ENCODE data around the gene NUDT8.

Gene NUDT8

GRCh38 chr11:67629386-67630227 is at the start of gene NUDT8:
Gene NUDT8 (minus strand): TSS chr11:67629937. CDS start chr11:67629911, 26 bp downstream.
- no peaks in the 10 kb centered on the region for H3K27me3 ChIP-seq (ENCODE audit: low read depth, low read length)
- peaks cover 6 to 8% of the 10 kb centered on the region in 2 donors for H3K4me1 ChIP-seq (ENCODE audit: control insufficient read depth in 1 of 2, insufficient read depth in 2 of 2, low read length in 2 of 2)
- no peaks in the 10 kb centered on the region for H3K36me3 ChIP-seq (ENCODE audit: control insufficient read depth in 1 of 2, insufficient read depth in 2 of 2, low read length in 2 of 2)
- no peaks in the 10 kb centered on the region for H3K9me3 ChIP-seq (ENCODE audit: control insufficient read depth in 1 of 2, low read length in 2 of 2)
- H3K27ac ChIP-seq (ENCODE audit: low read length) = peak within 1 kb of the TSS; percentile 76
- peak within 1 kb of the TSS; percentile 55 to 84 for H3K4me3 ChIP-seq (ENCODE audit: low read depth in 1 of 2, low read length in 2 of 2)

DNA sequence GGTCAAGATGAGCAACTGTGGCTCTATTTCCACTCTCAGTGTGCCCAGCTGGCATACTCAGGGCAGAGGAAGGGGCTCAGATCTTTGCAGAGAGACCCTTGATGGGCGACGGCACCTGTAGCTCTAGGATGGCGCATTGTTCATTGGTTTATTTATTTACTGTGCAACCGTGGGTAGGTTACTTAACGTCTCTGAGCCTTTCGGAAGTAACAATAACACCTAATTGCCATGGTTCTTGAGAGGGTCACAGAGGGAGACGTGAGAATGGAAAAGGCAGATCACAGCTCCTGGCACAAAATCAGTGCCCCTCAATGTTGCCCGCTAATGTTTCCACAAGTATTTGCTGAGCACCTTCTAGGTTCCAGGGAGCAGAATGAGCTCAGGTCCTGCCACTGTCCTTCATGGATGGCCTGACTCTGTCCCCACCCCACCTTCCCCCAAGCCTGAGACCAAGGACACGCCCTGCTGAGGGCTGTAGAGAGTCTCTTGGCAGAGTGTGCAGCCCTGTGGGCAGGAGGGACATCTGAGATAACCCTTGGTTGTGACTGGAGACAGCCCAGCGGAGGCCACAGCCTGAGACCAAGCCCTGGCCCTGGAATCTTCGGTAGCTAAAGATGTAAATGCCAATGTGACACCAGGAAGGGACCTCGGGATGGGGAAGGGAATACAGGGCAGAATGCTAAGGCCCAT is 45.5 kb upstream of the NUDT8 start:
- Histone ChIP-seq H3K4me3 (ENCODE audit: low read depth in 1 of 2, low read length in 2 of 2) (no peak overlapping the region), H3K4me1 (ENCODE audit: control insufficient read depth in 1 of 2, insufficient read depth in 2 of 2, low read length in 2 of 2) (no peaks in the 10 kb centered on the region), H3K9me3 (ENCODE audit: control insufficient read depth in 1 of 2, low read length in 2 of 2) (no peaks in the 10 kb centered on the region), H3K27ac (ENCODE audit: low read length) (no peak overlapping the region), H3K27me3 (ENCODE audit: low read depth, low read length) (peaks cover 4% of the 10 kb centered on the region), H3K36me3 (ENCODE audit: control insufficient read depth in 1 of 2, insufficient read depth in 2 of 2, low read length in 2 of 2) (no peaks in the 10 kb centered on the region)

- no peaks in the 10 kb centered on the region for H3K9me3 ChIP-seq (ENCODE audit: control insufficient read depth in 1 of 2, low read length in 2 of 2)
- H3K36me3 ChIP-seq (ENCODE audit: control insufficient read depth in 1 of 2, insufficient read depth in 2 of 2, low read length in 2 of 2) = no peaks in the 10 kb centered on the region
- H3K27ac ChIP-seq (ENCODE audit: low read length) = no peak within 1 kb of the TSS
- H3K4me3 ChIP-seq (ENCODE audit: low read depth in 1 of 2, low read length in 2 of 2) = no peak within 1 kb of the TSS
- H3K4me1 ChIP-seq (ENCODE audit: control insufficient read depth in 1 of 2, insufficient read depth in 2 of 2, low read length in 2 of 2) = no peaks in the 10 kb centered on the region
- peaks cover 4% of the 10 kb centered on the region for H3K27me3 ChIP-seq (ENCODE audit: low read depth, low read length)
Observed at GRCh38 chr11:67674442-67674871, 44.7 kb upstream of the NUDT8 start, which contains the start of gene ALDH3B2. Gene ALDH3B2 (minus strand): TSS chr11:67674623. CDS start chr11:67666935, 7,688 bp downstream.

DNA sequence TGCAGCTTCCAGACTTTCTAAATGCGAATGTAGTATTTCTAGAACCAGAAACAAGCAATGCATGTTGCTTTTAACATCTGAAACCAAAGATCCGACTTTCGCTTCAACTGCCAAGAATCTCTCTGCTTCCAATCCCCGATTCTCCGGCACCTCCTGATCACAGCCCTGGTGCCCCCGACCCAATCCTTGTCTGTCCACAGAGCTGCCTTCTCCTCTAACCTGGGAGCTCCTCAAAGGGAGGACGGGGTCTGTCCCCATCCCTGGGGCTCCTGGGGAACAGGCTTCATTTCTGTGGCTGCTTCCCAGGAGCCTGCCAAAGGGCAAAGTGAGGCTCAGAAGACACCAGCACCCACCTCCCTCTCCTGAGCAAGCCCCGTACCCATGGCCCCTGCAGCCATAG is 44.2 kb upstream of the NUDT8 start:
- no peaks in the 10 kb centered on the region for H3K9me3 ChIP-seq (ENCODE audit: control insufficient read depth in 1 of 2, low read length in 2 of 2)
- no peaks in the 10 kb centered on the region for H3K4me1 ChIP-seq (ENCODE audit: control insufficient read depth in 1 of 2, insufficient read depth in 2 of 2, low read length in 2 of 2)
- no peak overlapping the region for H3K4me3 ChIP-seq (ENCODE audit: low read depth in 1 of 2, low read length in 2 of 2)
- H3K27me3 ChIP-seq (ENCODE audit: low read depth, low read length) = peaks cover 4% of the 10 kb centered on the region
- no peak overlapping the region for H3K27ac ChIP-seq (ENCODE audit: low read length)
- no peaks in the 10 kb centered on the region for H3K36me3 ChIP-seq (ENCODE audit: control insufficient read depth in 1 of 2, insufficient read depth in 2 of 2, low read length in 2 of 2)

DNA sequence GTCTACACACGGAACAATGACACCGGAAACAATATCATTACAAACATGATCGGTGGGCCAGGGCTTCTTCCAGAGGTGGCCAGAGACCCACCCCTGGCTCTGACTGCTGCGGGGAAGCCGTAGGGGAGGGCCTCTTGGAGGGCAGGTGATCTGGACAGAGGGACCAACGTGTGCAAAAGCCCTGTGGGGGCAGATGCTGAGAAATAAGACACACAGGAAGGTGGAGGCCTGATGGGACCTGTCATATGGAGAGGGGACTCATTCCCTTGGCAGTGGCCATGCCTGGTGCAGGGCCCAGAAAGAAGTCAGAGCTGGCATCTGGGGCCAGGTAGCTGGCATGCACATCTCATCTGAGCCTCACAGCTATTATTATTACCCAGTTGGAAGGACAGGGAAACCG is 43.6 kb upstream of the NUDT8 start:
- no peak overlapping the region for H3K27ac ChIP-seq (ENCODE audit: low read length)
- H3K27me3 ChIP-seq (ENCODE audit: low read depth, low read length) = peaks cover 4% of the 10 kb centered on the region
- no peak overlapping the region for H3K4me3 ChIP-seq (ENCODE audit: low read depth in 1 of 2, low read length in 2 of 2)
- H3K9me3 ChIP-seq (ENCODE audit: control insufficient read depth in 1 of 2, low read length in 2 of 2) = no peaks in the 10 kb centered on the region
- no peaks in the 10 kb centered on the region for H3K36me3 ChIP-seq (ENCODE audit: control insufficient read depth in 1 of 2, insufficient read depth in 2 of 2, low read length in 2 of 2)
- H3K4me1 ChIP-seq (ENCODE audit: control insufficient read depth in 1 of 2, insufficient read depth in 2 of 2, low read length in 2 of 2) = no peaks in the 10 kb centered on the region

- no peaks in the 10 kb centered on the region for H3K9me3 ChIP-seq (ENCODE audit: control insufficient read depth in 1 of 2, low read length in 2 of 2)
- no peak overlapping the region for H3K4me3 ChIP-seq (ENCODE audit: low read depth in 1 of 2, low read length in 2 of 2)
- no peak overlapping the region for H3K27ac ChIP-seq (ENCODE audit: low read length)
- H3K4me1 ChIP-seq (ENCODE audit: control insufficient read depth in 1 of 2, insufficient read depth in 2 of 2, low read length in 2 of 2) = no peaks in the 10 kb centered on the region
- peaks cover 4% of the 10 kb centered on the region for H3K27me3 ChIP-seq (ENCODE audit: low read depth, low read length)
- no peaks in the 10 kb centered on the region for H3K36me3 ChIP-seq (ENCODE audit: control insufficient read depth in 1 of 2, insufficient read depth in 2 of 2, low read length in 2 of 2)
Observed at GRCh38 chr11:67671211-67671520, 41.4 kb upstream of the NUDT8 start.

- H3K27ac ChIP-seq (ENCODE audit: low read length) = no peak overlapping the region
- no peaks in the 10 kb centered on the region for H3K36me3 ChIP-seq (ENCODE audit: control insufficient read depth in 1 of 2, insufficient read depth in 2 of 2, low read length in 2 of 2)
- no peaks in the 10 kb centered on the region for H3K4me1 ChIP-seq (ENCODE audit: control insufficient read depth in 1 of 2, insufficient read depth in 2 of 2, low read length in 2 of 2)
- no peak overlapping the region for H3K4me3 ChIP-seq (ENCODE audit: low read depth in 1 of 2, low read length in 2 of 2)
- H3K9me3 ChIP-seq (ENCODE audit: control insufficient read depth in 1 of 2, low read length in 2 of 2) = no peaks in the 10 kb centered on the region
- H3K27me3 ChIP-seq (ENCODE audit: low read depth, low read length) = peaks cover 4% of the 10 kb centered on the region
Observed at GRCh38 chr11:67670316-67671210, 40.8 kb upstream of the NUDT8 start.

DNA sequence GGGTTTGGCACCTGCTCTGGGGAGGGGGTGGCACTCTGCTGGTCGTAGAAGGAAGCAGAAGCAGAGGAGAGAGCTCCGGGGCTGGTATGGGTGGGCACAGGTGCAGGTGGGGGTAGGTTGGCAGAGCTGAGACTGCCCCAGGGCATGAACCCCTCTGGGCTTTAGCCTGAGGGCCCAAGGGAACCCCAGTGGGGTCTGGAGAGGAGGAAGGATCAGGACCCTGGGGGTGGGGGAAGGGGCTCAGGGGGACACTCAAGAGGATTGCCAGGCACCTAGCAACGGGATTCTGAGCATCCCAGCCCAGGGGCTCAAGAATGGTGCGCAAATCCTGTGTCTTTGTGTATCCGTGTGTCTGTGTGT is 38.4 kb upstream of the NUDT8 start:
- H3K27ac ChIP-seq (ENCODE audit: low read length) = no peak overlapping the region
- H3K4me1 ChIP-seq (ENCODE audit: control insufficient read depth in 1 of 2, insufficient read depth in 2 of 2, low read length in 2 of 2) = no peaks in the 10 kb centered on the region
- no peak overlapping the region for H3K4me3 ChIP-seq (ENCODE audit: low read depth in 1 of 2, low read length in 2 of 2)
- H3K27me3 ChIP-seq (ENCODE audit: low read depth, low read length) = no peaks in the 10 kb centered on the region
- no peaks in the 10 kb centered on the region for H3K36me3 ChIP-seq (ENCODE audit: control insufficient read depth in 1 of 2, insufficient read depth in 2 of 2, low read length in 2 of 2)
- H3K9me3 ChIP-seq (ENCODE audit: control insufficient read depth in 1 of 2, low read length in 2 of 2) = no peaks in the 10 kb centered on the region

- no peaks in the 10 kb centered on the region for H3K9me3 ChIP-seq (ENCODE audit: control insufficient read depth in 1 of 2, low read length in 2 of 2)
- no peak overlapping the region for H3K27ac ChIP-seq (ENCODE audit: low read length)
- H3K4me1 ChIP-seq (ENCODE audit: control insufficient read depth in 1 of 2, insufficient read depth in 2 of 2, low read length in 2 of 2) = no peaks in the 10 kb centered on the region
- no peaks in the 10 kb centered on the region for H3K36me3 ChIP-seq (ENCODE audit: control insufficient read depth in 1 of 2, insufficient read depth in 2 of 2, low read length in 2 of 2)
- H3K27me3 ChIP-seq (ENCODE audit: low read depth, low read length) = no peaks in the 10 kb centered on the region
- H3K4me3 ChIP-seq (ENCODE audit: low read depth in 1 of 2, low read length in 2 of 2) = no peak overlapping the region
Observed at GRCh38 chr11:67667490-67668191, 37.9 kb upstream of the NUDT8 start.

DNA sequence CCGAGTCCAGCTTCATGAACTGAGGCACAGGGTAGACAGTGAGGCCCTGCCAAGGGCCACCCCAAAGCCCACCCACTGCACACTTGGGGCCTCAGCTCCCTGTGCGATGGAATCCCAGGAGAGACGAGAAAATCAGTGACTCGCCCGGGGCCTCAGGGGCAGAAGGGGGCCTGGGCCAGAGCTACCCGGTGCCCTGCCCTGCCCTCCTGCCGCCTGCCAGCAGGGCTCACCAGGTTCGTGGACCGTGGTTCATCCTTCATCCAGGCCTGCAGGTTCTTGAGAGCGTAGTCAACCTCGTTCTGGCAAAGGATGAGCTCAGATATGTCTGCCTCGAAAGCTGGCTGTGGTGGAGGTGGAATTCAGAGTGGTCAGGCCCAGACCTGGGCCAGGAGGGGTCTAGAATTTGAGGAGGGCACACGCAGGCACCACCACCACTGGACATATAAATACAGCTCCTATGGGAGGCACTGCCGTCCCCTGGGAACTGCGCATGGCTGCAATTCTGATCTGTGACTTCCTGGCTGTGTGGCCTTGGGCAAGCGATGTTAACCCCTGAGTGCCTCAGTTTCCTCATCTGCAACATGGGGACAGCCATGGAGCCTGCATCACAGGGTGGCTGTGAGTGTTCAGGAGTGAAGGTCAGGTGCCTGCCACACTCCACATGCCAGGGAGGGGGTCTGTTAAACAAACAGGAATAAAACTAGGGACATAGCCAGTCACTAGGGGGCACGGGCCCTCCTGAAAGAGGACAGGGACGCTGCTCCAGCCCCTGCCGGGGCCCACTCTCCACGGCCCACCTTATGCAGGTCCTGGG is 37.1 kb upstream of the NUDT8 start:
- Histone ChIP-seq H3K4me3 (ENCODE audit: low read depth in 1 of 2, low read length in 2 of 2) (no peak overlapping the region), H3K36me3 (ENCODE audit: control insufficient read depth in 1 of 2, insufficient read depth in 2 of 2, low read length in 2 of 2) (no peaks in the 10 kb centered on the region)

More for the DNA sequence above, 37.1 kb upstream of the NUDT8 start:
- Histone ChIP-seq H3K27ac (ENCODE audit: low read length) (no peak overlapping the region), H3K9me3 (ENCODE audit: control insufficient read depth in 1 of 2, low read length in 2 of 2) (no peaks in the 10 kb centered on the region), H3K4me1 (ENCODE audit: control insufficient read depth in 1 of 2, insufficient read depth in 2 of 2, low read length in 2 of 2) (no peaks in the 10 kb centered on the region), H3K27me3 (ENCODE audit: low read depth, low read length) (no peaks in the 10 kb centered on the region)
